Measurements from ENCODE around the gene CAND1.

CAND1 gene

GRCh38 chr12:67263471-67263870, 5.7 kb upstream of the CAND1 start:
- Mint-ChIP-seq H3K4me3 (no peak overlapping the region), H3K4me1 (peaks cover 7% of the 10 kb centered on the region), H3K36me3 (ENCODE audit: low read depth) (peaks cover 8% of the 10 kb centered on the region), H3K27me3 (ENCODE audit: low read depth, poor library complexity) (peaks cover 7% of the 10 kb centered on the region), H3K27ac (no peak overlapping the region), H3K9me3 (peaks cover 12% of the 10 kb centered on the region)
- no peak for DNase-seq
- no peak for TF ChIP-seq CTCF (IDR thresholded peaks at IDR 0.05)

- H3K27ac Mint-ChIP-seq = peak overlapping the region; percentile 100
- H3K4me3 Mint-ChIP-seq = peak overlapping the region; percentile 98
Measured at GRCh38 chr12:67268335-67268895, 743 bp upstream of the CAND1 start.

GRCh38 chr12:67269633-67270573, 745 bp downstream of the CAND1 start:
- Mint-ChIP-seq H3K36me3 (ENCODE audit: low read depth) (peaks cover 34% of the 10 kb centered on the region), H3K27ac (peak overlapping the region; percentile 99), H3K4me1 (peaks cover 41% of the 10 kb centered on the region), H3K4me3 (peak overlapping the region; percentile 98), H3K27me3 (ENCODE audit: low read depth, poor library complexity) (no peaks in the 10 kb centered on the region), H3K9me3 (peaks cover 9% of the 10 kb centered on the region)
- peak; percentile 50 for DNase-seq
- TF ChIP-seq CTCF (IDR thresholded peaks at IDR 0.05) = no peak

More at GRCh38 chr12:67268335-67268895, 743 bp upstream of the CAND1 start:
- peak; percentile 76 for DNase-seq
- Mint-ChIP-seq H3K9me3 (peaks cover 12% of the 10 kb centered on the region), H3K36me3 (ENCODE audit: low read depth) (peaks cover 23% of the 10 kb centered on the region), H3K4me1 (peaks cover 31% of the 10 kb centered on the region), H3K27me3 (ENCODE audit: low read depth, poor library complexity) (peaks cover 3% of the 10 kb centered on the region)
- no peak for TF ChIP-seq CTCF (IDR thresholded peaks at IDR 0.05)

GRCh38 chr12:67270622-67271021, 1.5 kb downstream of the CAND1 start:
- peaks cover 8% of the 10 kb centered on the region for H3K9me3 Mint-ChIP-seq
- peak overlapping the region; percentile 98 for H3K4me3 Mint-ChIP-seq
- TF ChIP-seq CTCF (IDR thresholded peaks at IDR 0.05) = no peak
- H3K27ac Mint-ChIP-seq = peak overlapping the region; percentile 99
- no peak for DNase-seq
- H3K27me3 Mint-ChIP-seq (ENCODE audit: low read depth, poor library complexity) = no peaks in the 10 kb centered on the region
- H3K4me1 Mint-ChIP-seq = peaks cover 48% of the 10 kb centered on the region
- peaks cover 41% of the 10 kb centered on the region for H3K36me3 Mint-ChIP-seq (ENCODE audit: low read depth)

GRCh38 chr12:67271976-67272375, 2.8 kb downstream of the CAND1 start:
- H3K9me3 Mint-ChIP-seq = no peaks in the 10 kb centered on the region
- peak overlapping the region; percentile 98 for H3K4me3 Mint-ChIP-seq
- DNase-seq = no peak
- no peak for TF ChIP-seq CTCF (IDR thresholded peaks at IDR 0.05)
- no peaks in the 10 kb centered on the region for H3K27me3 Mint-ChIP-seq (ENCODE audit: low read depth, poor library complexity)
- H3K27ac Mint-ChIP-seq = no peak overlapping the region
- H3K4me1 Mint-ChIP-seq = peaks cover 62% of the 10 kb centered on the region
- H3K36me3 Mint-ChIP-seq (ENCODE audit: low read depth) = peaks cover 46% of the 10 kb centered on the region
